Measurements from ENCODE around the gene RHPN2.
A peak's percentile ranks its signal among the peaks of the same experiment; 100 is the strongest.

The RHPN2 gene

DNA sequence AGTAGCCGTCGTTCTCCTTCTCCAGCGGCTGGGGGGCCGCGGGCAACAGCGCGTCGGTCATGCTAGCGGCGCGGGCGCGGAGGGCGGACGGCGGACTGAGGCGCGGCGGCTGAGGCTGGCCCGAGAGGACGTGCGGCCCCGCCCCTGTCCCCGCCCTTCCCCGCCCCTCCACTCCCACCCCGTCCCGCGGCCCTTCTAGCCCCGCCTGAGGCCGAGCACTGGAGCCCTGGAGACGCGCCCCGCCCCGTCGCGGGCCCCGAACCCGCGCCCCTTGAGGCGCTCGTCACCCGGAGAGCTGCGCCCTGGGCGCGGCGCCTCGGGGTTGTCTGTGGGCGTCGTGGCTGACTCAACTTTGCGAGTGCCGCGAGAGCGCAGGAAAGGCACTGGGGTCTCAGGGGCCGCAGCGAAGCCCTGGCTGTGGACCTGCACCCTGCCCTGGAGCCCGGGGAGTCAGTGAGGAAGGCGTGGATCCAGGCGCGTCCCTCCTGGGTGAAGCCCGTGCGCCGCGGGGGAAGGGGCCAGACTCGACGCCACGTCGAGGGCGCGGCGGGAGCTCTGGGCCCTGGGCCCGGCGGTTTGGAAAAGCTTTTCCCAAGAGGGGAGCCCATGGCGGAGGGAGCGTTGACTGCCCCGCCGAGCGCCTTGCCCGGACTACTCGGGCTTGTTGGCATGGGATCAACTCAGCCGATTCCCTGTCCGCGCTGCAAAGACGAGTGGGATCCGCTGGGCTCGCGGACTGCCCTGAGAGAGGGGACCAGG lies at the start of gene RHPN2:
RHPN2 (minus strand) TSS at position 97 of the 759 bp plus-strand sequence; CDS start at position 61, 36 bp downstream.
- peak; percentile 52 for DNase-seq

- no peak for DNase-seq
Observed at GRCh38 chr19:33114312-33114711, 49.6 kb upstream of the RHPN2 start.

- DNase-seq, result no peak
Observed at GRCh38 chr19:33111587-33111986, 46.9 kb upstream of the RHPN2 start.

- no peak for DNase-seq
Observed at GRCh38 chr19:33110137-33110910, 45.6 kb upstream of the RHPN2 start.

DNA sequence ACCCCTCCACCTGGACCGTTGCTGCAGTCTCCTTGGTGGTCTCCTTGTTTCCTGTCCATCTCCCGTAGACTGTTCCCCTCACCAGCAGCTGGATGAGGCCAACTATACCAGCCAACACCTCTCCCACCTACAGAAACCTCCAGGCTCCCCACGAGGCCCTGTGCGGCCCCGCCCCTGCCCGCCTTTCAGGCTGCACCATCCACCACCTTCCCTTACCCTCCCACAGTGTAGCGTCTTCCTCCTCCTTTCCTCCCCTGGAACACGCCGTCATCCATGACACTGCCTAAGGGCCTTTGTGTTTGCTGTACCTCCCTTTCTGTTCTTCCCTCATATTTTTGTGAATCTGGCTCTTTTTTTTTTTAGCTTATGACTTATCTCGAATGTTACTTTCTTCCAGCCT lies 43.5 kb upstream of the RHPN2 start:
- DNase-seq, result no peak

GRCh38 chr19:33102893-33103292 lies 38.2 kb upstream of the RHPN2 start:
- DNase-seq, result no peak

DNA sequence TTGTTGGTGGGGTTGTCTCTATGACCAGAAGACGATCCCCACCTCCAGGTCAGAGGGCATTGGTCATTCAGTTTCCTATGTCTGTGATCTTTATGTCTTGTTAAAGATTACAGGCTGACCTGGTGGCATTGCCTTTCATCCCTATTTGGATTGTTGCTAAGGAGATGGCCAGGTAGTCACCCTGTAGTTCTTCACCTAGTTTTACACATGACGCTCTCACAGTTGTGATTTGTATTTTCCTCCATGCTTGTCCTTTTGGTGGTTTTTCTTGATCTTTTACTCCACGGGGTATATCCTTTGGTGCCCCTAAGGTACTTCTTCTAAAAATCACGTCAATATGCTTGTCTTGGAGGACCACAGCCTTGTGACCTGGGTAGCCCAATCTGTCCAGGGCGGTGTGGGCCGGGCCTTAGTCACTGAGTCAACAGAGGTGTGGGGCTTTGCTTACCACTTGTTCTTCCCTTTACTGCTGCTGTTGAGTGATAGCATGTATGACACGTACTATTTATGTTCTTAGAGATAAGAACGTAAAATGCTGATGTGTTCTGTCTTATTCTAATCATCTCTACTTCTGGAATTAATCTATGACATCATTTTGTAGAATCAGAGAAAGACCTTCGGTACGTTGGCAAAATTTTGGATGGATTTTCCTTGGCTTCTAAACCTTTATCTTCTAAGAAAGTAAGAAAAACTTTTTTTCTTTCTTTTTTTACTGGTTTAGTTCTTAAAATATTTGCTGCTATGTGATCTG lies 36.4 kb upstream of the RHPN2 start:
- no peak for DNase-seq

DNA sequence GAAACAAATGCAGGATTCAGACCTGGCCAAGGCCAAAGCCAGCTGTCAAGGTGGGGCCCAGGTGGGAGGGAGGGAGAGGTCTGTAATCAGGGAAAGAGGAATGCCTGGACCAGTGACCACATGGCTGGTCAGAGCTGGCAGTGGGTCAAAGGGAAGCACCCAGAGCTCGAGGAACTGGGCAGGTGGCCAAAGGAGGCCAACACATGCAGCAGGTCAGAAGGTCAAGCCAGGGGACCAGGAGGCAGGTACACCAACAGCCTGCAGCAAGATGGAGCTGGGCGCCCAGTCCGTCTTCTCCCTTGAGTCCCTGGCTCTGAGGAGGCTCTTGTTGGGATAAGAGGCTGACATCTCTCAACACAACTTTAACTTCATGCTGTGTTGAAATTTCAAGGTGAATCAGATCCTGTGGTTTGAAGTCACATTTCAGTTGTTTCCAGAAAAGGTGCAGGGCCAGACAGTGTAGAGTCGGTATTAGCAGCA lies 33.4 kb upstream of the RHPN2 start:
- DNase-seq, result no peak

DNA sequence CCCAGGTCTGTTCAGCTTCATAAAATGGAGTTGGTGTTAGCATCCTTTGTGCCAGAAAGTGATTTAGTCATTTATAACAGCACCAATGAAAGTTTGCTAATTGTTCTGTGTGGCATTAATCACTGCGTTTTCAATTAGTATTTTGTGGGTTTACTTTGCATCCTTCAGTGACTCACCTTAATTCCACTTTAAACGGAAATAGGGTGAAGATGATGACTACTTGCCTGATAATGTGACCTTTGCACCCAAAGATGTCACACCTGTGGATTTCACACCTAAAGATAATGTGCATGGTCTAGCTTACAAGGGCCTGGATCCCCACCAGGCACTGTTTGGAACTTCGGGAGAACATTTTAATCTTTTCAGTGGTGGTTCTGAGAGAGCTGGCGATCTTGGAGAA lies 31.3 kb upstream of the RHPN2 start:
- DNase-seq, result no peak

- no peak for DNase-seq
Observed at GRCh38 chr19:33094436-33095067, 29.9 kb upstream of the RHPN2 start.

DNA sequence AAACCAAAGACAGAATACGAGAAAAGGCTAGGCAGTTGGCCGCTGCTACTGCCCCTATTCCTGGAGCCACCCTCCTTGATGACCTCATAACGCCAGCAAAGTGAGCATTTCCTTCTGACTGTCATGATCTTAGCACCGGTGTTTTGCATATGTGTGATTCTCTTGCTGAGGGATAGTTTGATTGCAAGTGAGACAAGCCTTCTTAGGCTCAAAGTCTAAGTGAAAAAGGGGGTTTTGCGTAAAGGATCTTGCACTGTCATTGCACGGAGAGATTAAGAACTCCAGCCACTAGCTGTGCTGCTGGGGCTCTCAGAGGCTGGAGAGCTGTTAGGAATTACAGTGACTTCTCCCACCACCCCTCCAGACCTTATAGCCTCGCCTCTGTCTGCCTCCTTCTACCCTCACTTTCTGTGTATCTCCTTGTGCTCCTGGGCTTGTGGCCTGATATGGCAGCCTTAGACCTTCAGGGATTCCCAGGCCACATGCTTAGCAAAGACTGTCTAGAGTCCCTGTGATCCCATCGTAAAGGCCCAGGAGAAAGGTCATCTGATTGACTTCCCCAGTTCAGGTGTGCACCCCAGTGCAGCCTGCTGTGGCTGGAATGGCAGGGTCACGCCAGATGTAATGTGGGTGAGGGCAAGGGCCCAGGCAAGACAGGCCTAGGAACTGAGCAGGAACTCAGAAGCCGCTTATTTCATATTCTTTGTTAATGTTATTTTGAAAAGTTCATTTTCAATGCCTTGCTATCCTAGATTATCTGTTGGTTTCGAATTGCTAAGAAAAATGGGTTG lies 28.9 kb upstream of the RHPN2 start:
- DNase-seq, result no peak

GRCh38 chr19:33090179-33090578 lies 25.5 kb upstream of the RHPN2 start:
- no peak for DNase-seq

DNA sequence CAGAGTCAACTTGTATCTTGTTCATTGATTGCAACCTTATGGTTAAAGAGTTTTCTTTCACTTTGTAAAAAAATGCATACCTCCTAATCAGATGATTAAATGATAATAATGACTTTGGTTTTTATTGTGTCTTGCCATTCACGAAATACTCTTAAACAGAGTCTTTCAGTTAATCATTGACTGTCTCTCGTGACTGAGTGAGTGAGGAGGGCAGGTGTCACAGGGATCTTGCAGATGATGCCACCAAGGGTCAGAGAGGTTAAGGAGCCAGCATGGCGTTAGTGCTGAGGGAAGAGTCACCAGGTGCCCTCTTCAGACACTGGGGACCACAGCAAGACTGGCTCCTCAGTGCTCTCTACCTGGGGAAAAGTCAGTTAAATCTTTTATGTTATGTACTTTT lies 24.3 kb upstream of the RHPN2 start:
- no peak for DNase-seq

- DNase-seq, result no peak
Observed at GRCh38 chr19:33086955-33087354, 22.3 kb upstream of the RHPN2 start.

GRCh38 chr19:33085570-33086128 lies 21.0 kb upstream of the RHPN2 start:
- no peak for DNase-seq

- peak; percentile 85 for DNase-seq
Observed at GRCh38 chr19:33080761-33081681, 16.3 kb upstream of the RHPN2 start, which contains the start of gene GPATCH1. Gene GPATCH1 (plus strand): TSS chr19:33081181. CDS start chr19:33081194, 13 bp downstream.

DNA sequence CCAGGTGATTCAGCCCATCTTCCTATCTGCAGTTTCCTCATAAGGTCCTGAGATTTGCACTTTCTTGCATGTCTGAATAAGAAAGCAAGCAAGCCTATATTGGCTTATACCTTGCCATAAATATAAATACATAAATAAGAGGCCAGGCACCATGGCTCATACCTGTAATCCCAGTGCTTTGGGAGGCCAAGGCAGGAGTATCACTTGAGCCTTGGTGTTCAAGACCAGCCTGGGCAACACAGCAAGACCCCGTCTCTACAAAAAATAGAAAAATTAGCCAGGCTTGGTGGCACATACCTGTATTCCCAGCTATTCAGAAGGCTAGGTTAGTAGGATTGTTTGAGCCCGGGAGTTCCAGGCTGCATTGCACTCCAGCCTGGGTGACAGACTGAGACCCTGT lies 10.8 kb upstream of the RHPN2 start:
- DNase-seq, result no peak

DNA sequence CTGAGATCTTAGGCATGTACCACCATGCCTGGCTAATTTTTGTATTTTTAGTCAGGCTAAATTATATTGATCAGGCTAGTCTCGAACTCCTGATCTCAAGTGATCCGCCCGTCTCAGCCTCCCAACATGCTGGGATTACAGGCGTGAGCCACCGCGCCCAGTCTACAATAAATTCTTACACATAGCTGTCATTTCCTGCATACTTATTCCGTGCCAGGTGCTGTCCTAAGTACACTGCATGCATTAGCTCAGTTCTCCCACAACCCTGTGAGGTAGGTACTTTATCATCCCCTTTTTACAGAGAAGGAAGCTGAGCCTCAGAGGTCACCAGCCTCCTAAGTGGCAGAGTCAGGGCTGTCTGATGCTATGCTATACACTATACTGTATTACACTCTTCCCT lies 7.2 kb upstream of the RHPN2 start:
- no peak for DNase-seq

GRCh38 chr19:33067121-33067520 lies 2.4 kb upstream of the RHPN2 start:
- DNase-seq, result no peak

- no peak for DNase-seq
Observed at GRCh38 chr19:33066543-33066942, 1.9 kb upstream of the RHPN2 start.

GRCh38 chr19:33064458-33064791 lies 263 bp downstream of the RHPN2 start:
- DNase-seq, result peak; percentile 4
